HL-60 (cell line): ENCODE measurements around the gene MAP3K6.

ENCODE experiments used
- POLR2AphosphoS5 ChIP-seq: IDR thresholded peaks from 2 replicates; pipeline ENCODE4 v1.6.1; 2012; ENCODE audit warnings: low read depth
- SPI1 ChIP-seq: IDR thresholded peaks from 2 replicates; pipeline ENCODE4 v1.6.1; 2012; ENCODE audit warnings: low read depth, mild to moderate bottlenecking, borderline replicate concordance
- TF ChIP-seq, protein P1 (sequence below): IDR thresholded peaks from one replicate; pipeline ENCODE4 v1.5.1; 2011; ENCODE audit warnings: low read length, control low read depth, inconsistent platforms; ENCODE audit not compliant: insufficient read depth
- TF ChIP-seq, protein P2 (sequence below): IDR thresholded peaks from 2 replicates; pipeline ENCODE4 v1.6.1; 2012; ENCODE audit warnings: low read depth; ENCODE audit not compliant: insufficient replicate concordance

DNA sequence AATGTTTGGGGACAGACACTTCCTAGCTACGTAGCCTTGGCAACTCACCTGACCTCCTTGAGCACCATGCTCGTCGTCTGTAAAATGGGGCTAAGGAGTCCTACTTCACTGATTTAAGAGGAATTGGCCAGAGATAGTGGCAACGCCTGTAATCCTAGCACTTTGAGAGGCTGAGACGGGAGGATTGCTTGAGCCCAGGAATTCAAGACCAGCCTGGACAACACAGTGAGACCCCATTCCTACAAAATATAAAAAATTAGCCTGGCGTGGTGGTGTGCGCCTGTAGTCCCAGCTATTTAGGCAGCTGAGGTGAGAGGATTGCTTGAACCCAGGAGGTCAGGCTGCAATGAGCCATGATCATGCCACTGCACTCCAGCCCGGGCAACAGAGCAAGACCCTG is 20.4 kb downstream of the MAP3K6 start:
- TF ChIP-seq, protein P1, sequence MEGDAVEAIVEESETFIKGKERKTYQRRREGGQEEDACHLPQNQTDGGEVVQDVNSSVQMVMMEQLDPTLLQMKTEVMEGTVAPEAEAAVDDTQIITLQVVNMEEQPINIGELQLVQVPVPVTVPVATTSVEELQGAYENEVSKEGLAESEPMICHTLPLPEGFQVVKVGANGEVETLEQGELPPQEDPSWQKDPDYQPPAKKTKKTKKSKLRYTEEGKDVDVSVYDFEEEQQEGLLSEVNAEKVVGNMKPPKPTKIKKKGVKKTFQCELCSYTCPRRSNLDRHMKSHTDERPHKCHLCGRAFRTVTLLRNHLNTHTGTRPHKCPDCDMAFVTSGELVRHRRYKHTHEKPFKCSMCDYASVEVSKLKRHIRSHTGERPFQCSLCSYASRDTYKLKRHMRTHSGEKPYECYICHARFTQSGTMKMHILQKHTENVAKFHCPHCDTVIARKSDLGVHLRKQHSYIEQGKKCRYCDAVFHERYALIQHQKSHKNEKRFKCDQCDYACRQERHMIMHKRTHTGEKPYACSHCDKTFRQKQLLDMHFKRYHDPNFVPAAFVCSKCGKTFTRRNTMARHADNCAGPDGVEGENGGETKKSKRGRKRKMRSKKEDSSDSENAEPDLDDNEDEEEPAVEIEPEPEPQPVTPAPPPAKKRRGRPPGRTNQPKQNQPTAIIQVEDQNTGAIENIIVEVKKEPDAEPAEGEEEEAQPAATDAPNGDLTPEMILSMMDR: no peak
- TF ChIP-seq, protein P2, sequence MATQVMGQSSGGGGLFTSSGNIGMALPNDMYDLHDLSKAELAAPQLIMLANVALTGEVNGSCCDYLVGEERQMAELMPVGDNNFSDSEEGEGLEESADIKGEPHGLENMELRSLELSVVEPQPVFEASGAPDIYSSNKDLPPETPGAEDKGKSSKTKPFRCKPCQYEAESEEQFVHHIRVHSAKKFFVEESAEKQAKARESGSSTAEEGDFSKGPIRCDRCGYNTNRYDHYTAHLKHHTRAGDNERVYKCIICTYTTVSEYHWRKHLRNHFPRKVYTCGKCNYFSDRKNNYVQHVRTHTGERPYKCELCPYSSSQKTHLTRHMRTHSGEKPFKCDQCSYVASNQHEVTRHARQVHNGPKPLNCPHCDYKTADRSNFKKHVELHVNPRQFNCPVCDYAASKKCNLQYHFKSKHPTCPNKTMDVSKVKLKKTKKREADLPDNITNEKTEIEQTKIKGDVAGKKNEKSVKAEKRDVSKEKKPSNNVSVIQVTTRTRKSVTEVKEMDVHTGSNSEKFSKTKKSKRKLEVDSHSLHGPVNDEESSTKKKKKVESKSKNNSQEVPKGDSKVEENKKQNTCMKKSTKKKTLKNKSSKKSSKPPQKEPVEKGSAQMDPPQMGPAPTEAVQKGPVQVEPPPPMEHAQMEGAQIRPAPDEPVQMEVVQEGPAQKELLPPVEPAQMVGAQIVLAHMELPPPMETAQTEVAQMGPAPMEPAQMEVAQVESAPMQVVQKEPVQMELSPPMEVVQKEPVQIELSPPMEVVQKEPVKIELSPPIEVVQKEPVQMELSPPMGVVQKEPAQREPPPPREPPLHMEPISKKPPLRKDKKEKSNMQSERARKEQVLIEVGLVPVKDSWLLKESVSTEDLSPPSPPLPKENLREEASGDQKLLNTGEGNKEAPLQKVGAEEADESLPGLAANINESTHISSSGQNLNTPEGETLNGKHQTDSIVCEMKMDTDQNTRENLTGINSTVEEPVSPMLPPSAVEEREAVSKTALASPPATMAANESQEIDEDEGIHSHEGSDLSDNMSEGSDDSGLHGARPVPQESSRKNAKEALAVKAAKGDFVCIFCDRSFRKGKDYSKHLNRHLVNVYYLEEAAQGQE: no peak
- TF ChIP-seq POLR2AphosphoS5 (no peak), SPI1 (no peak)
